ENCODE measurements around the gene RTL1. TPM values are rescaled to one million over a fixed set of nuclear protein-coding genes. Genes with fewer than 3 reads are reported as not detected.

The RTL1 gene
- polyA plus RNA-seq, 6 donors from 2014 or later = not detected

DNA sequence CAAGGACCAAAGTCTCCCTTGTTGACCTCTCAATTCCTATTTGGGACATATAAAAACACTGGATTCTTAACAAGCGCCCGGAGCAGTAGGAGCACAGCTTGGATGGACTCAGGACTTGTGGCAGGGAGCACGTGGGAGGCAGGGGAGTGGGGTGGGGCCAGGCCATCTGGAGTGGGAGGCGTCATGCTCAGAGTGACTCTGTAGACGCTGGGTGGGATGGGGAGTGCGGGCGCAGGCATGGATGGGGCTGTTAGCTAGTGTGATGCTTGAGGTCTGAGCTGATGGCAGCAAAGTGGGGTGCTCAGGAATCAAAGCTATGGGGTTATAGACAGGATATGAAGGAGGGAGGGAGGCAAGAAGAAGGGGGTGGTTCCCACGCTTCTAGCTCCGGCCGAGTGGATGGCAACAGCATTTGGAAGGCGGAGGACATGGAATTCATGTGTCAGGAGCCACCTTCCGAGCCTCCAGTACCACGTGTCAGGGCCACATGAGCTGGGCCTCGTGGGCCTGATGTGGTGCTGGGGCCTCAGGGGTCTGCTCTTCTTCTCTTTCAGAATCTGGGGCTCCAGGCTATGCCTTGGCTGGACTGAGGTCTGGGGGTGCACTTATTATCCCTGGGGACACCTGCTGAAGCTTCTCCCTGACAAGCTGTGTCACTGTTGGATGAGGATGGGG lies 51.4 kb downstream of the RTL1 start:
- H3K27ac Mint-ChIP-seq = no peak overlapping the region
- H3K9me3 Mint-ChIP-seq = no peaks in the 10 kb centered on the region
- no peaks in the 10 kb centered on the region for H3K36me3 Mint-ChIP-seq
- DNase-seq = no peak
- peaks cover 0 to 4% (median 2%) of the 10 kb centered on the region in 3 donors for H3K4me1 Mint-ChIP-seq
- H3K4me3 Mint-ChIP-seq = no peak overlapping the region
- ATAC-seq (ENCODE audit: low read depth in 2 of 2) = no peak
- H3K27me3 Mint-ChIP-seq = no peaks in the 10 kb centered on the region

GRCh38 chr14:100851586-100851916 lies 52.0 kb downstream of the RTL1 start:
- Mint-ChIP-seq H3K27me3 (no peaks in the 10 kb centered on the region), H3K4me1 (peaks cover 0 to 4% (median 2%) of the 10 kb centered on the region in 3 donors), H3K27ac (no peak overlapping the region), H3K36me3 (no peaks in the 10 kb centered on the region), H3K4me3 (no peak overlapping the region), H3K9me3 (no peaks in the 10 kb centered on the region)
- ATAC-seq (ENCODE audit: low read depth in 2 of 2) (no peak), DNase-seq (no peak)

GRCh38 chr14:100850841-100851585 lies 52.5 kb downstream of the RTL1 start:
- H3K27ac Mint-ChIP-seq = no peak overlapping the region
- DNase-seq (peak; percentile 55), ATAC-seq (ENCODE audit: low read depth in 2 of 2) (peak; percentile 66)
- H3K27me3 Mint-ChIP-seq = no peaks in the 10 kb centered on the region
- peak overlapping the region in 3 of 8 donors; percentile 12 to 41 (median 16) for H3K4me3 Mint-ChIP-seq
- no peaks in the 10 kb centered on the region for H3K9me3 Mint-ChIP-seq
- peaks cover 0 to 4% (median 2%) of the 10 kb centered on the region in 3 donors for H3K4me1 Mint-ChIP-seq
- H3K36me3 Mint-ChIP-seq = no peaks in the 10 kb centered on the region

DNA sequence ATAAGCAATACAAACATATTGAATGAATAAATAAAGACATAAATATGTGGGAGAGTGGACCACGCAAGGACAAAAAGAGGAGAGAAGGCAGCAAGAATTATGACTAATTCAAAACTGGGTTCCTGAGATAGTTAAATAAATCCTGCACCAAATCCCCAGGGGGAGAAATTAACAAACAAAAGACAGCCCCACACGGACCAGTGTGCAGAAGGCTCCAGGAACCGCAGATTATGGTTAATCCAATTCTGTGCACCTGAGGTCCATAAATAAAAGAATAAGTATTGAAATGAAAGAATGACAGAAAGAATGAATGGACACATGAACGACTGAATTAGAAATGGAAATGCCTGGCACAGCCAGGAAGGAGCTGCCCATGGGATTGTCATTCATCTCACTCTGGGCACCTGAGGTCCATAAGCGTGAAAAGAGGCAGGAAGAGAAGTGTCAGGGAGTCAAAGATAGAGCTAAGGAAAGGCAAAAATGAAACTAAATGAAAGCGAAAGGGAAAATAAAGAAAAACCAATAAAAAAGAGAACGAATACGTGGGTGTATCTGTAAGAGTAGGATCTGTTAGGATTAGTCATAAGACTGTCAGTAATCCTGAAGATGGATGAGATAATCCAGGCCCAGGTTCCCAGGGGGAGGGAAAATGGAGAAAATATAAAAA lies 54.3 kb downstream of the RTL1 start:
- peaks cover 0 to 4% (median 2%) of the 10 kb centered on the region in 3 donors for H3K4me1 Mint-ChIP-seq
- no peaks in the 10 kb centered on the region for H3K36me3 Mint-ChIP-seq
- H3K27ac Mint-ChIP-seq = no peak overlapping the region
- no peak overlapping the region for H3K4me3 Mint-ChIP-seq
- no peak for ATAC-seq (ENCODE audit: low read depth in 2 of 2)
- H3K27me3 Mint-ChIP-seq = no peaks in the 10 kb centered on the region
- H3K9me3 Mint-ChIP-seq = no peaks in the 10 kb centered on the region
- DNase-seq = no peak

GRCh38 chr14:100846309-100846859 lies 57.1 kb downstream of the RTL1 start:
- Mint-ChIP-seq H3K27me3 (no peaks in the 10 kb centered on the region), H3K36me3 (no peaks in the 10 kb centered on the region), H3K4me1 (peaks cover 0 to 4% (median 2%) of the 10 kb centered on the region in 3 donors), H3K27ac (no peak overlapping the region), H3K9me3 (no peaks in the 10 kb centered on the region), H3K4me3 (no peak overlapping the region)
- ATAC-seq (ENCODE audit: low read depth in 2 of 2) (no peak), DNase-seq (no peak)

- ATAC-seq (ENCODE audit: low read depth in 2 of 2) (no peak), DNase-seq (no peak)
- no peaks in the 10 kb centered on the region for H3K4me1 Mint-ChIP-seq
- no peak overlapping the region for H3K27ac Mint-ChIP-seq
- H3K27me3 Mint-ChIP-seq = no peaks in the 10 kb centered on the region
- no peak overlapping the region for H3K4me3 Mint-ChIP-seq
- no peaks in the 10 kb centered on the region for H3K36me3 Mint-ChIP-seq
- H3K9me3 Mint-ChIP-seq = no peaks in the 10 kb centered on the region
Observed at GRCh38 chr14:100845341-100845740, 58.2 kb downstream of the RTL1 start.

DNA sequence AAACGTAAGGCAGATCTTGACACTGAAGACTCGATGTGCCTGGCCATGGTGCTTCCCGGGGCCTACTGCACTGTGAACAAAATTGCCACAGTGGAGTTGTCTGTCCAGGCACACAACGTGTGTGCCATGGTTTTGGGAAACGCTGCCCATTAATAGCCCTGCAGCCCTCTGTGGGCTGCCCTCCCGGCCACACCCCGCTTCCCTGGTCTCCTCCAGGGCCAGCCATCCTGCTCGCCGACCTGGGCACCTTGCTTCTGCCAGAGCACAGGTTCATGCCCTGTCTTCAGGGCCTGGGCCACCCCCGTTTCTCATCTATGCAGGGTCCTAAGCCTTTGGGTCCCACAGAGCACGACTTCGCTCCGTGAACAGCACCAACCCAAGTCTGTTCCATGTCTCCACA lies 58.7 kb downstream of the RTL1 start:
- H3K27ac Mint-ChIP-seq = no peak overlapping the region
- H3K27me3 Mint-ChIP-seq = no peaks in the 10 kb centered on the region
- H3K4me1 Mint-ChIP-seq = no peaks in the 10 kb centered on the region
- no peak overlapping the region for H3K4me3 Mint-ChIP-seq
- DNase-seq = no peak
- no peaks in the 10 kb centered on the region for H3K9me3 Mint-ChIP-seq
- ATAC-seq (ENCODE audit: low read depth in 2 of 2) = no peak
- H3K36me3 Mint-ChIP-seq = no peaks in the 10 kb centered on the region

DNA sequence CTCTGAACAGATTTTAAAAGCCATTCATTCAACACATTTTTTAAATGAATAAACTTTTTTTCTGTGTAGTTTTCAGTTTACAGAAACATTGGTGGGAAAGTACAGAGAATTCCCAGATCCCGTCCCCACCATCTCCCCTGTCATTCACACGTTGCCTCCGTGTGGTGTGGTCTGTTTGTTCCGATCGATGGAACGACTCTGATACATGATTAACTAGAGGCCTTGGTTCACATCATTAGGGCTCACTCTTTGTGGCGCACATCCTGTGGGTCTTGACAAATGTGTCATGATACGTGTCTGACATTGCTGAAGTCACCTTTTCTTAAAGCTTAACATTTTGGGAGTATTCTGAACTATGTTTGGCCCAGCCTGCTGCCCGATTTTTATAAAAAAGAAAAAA lies 59.1 kb downstream of the RTL1 start:
- no peaks in the 10 kb centered on the region for H3K36me3 Mint-ChIP-seq
- DNase-seq = no peak
- no peak overlapping the region for H3K4me3 Mint-ChIP-seq
- no peaks in the 10 kb centered on the region for H3K4me1 Mint-ChIP-seq
- no peak for ATAC-seq (ENCODE audit: low read depth in 2 of 2)
- H3K27me3 Mint-ChIP-seq = no peaks in the 10 kb centered on the region
- no peaks in the 10 kb centered on the region for H3K9me3 Mint-ChIP-seq
- no peak overlapping the region for H3K27ac Mint-ChIP-seq

DNA sequence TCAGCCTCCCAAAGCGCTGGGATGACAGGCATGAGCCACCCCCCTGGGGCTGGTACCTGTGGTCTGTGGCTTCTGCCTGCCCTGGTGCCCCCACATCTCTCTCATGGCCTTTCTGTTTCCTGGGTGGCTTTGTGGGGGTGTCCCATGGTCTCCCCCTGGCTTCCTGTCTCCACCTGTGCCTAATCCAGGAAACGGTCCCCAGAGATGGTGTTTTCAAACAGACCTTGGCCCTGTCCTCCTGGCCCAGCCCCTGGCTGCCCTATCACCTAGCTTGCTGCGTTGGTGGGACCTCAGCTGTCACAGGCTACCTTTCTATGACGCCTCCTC lies 59.5 kb downstream of the RTL1 start:
- Mint-ChIP-seq H3K36me3 (no peaks in the 10 kb centered on the region), H3K4me3 (no peak overlapping the region), H3K4me1 (no peaks in the 10 kb centered on the region), H3K27me3 (no peaks in the 10 kb centered on the region), H3K9me3 (peaks cover 0 to 1% (median 0%) of the 10 kb centered on the region in 7 donors), H3K27ac (no peak overlapping the region)
- ATAC-seq (ENCODE audit: low read depth in 2 of 2) (no peak), DNase-seq (no peak)

DNA sequence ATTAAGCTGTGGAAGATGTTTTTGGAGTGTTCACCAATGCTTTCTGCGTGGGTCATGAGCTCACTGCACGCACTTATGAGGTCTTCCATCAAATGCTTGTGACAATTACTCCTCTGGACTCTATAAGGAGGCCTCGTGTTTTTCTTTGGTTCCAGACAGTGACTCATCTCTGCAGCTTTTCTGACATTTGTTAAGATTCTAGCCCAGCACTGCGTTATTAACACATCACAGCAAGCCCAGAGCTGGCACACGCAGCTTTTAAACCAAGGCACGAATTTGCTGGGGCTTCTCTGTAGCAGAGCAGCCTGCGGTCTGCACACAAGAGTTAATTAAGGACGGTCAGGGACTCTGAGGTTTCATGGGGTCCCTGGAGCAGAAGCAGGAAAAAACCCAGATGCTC lies 60.7 kb downstream of the RTL1 start:
- H3K27me3 Mint-ChIP-seq = peaks cover 0 to 11% (median 1%) of the 10 kb centered on the region in 3 donors
- no peak for ATAC-seq (ENCODE audit: low read depth in 2 of 2)
- no peak overlapping the region for H3K4me3 Mint-ChIP-seq
- H3K27ac Mint-ChIP-seq = no peak overlapping the region
- H3K9me3 Mint-ChIP-seq = peaks cover 0 to 1% (median 0%) of the 10 kb centered on the region in 7 donors
- no peaks in the 10 kb centered on the region for H3K36me3 Mint-ChIP-seq
- no peaks in the 10 kb centered on the region for H3K4me1 Mint-ChIP-seq
- no peak for DNase-seq

GRCh38 chr14:100841761-100842403 lies 61.6 kb downstream of the RTL1 start:
- Mint-ChIP-seq H3K9me3 (peaks cover 0 to 1% (median 0%) of the 10 kb centered on the region in 7 donors), H3K4me3 (no peak overlapping the region), H3K4me1 (no peaks in the 10 kb centered on the region), H3K27ac (no peak overlapping the region), H3K36me3 (no peaks in the 10 kb centered on the region), H3K27me3 (peaks cover 0 to 12% (median 10%) of the 10 kb centered on the region in 3 donors)
- ATAC-seq (ENCODE audit: low read depth in 2 of 2) (no peak), DNase-seq (no peak)

- peaks cover 0 to 16% (median 15%) of the 10 kb centered on the region in 3 donors for H3K27me3 Mint-ChIP-seq
- no peaks in the 10 kb centered on the region for H3K4me1 Mint-ChIP-seq
- DNase-seq (no peak), ATAC-seq (ENCODE audit: low read depth in 2 of 2) (no peak)
- H3K27ac Mint-ChIP-seq = no peak overlapping the region
- H3K36me3 Mint-ChIP-seq = no peaks in the 10 kb centered on the region
- H3K4me3 Mint-ChIP-seq = no peak overlapping the region
- peaks cover 0 to 1% (median 0%) of the 10 kb centered on the region in 7 donors for H3K9me3 Mint-ChIP-seq
Observed at GRCh38 chr14:100841066-100841760, 62.3 kb downstream of the RTL1 start.

Data from naive B cell (primary cell).